Activated CD4-positive, alpha-beta T cell treated with anti-CD3 and anti-CD28 coated beads, Interleukin-2, amount 50 U/mL, for 48 hours (primary cell): Measurements from ENCODE around the gene C2CD2L.
"Not testable (repeated sequence)": the region's sequence is repeated elsewhere in the genome, so short reads cannot be mapped to it uniquely, and the experiment has no call there.

Experiments
- DNase-seq, 2 experiments: peaks; one replicate each; pipeline ENCODE4 v3.0.0-alpha.2; 2020

C2CD2L gene

GRCh38 chr11:119153049-119153818, 46.1 kb downstream of the C2CD2L start:
- no peak for DNase-seq

- DNase-seq = no peak
Measured at GRCh38 chr11:119154178-119154577, 47.0 kb downstream of the C2CD2L start.

GRCh38 chr11:119155733-119156492, 48.8 kb downstream of the C2CD2L start:
- DNase-seq = no peak

- DNase-seq = no peak
Measured at GRCh38 chr11:119156496-119156895, 49.4 kb downstream of the C2CD2L start.

GRCh38 chr11:119157063-119157462, 49.9 kb downstream of the C2CD2L start:
- no peak for DNase-seq

- DNase-seq = no peak
Measured at GRCh38 chr11:119158467-119158866, 51.3 kb downstream of the C2CD2L start.

- DNase-seq = no peak
Measured at GRCh38 chr11:119160151-119160550, 53.0 kb downstream of the C2CD2L start.

- DNase-seq = no peak
Measured at GRCh38 chr11:119161871-119162270, 54.7 kb downstream of the C2CD2L start.

GRCh38 chr11:119166368-119167076, 59.4 kb downstream of the C2CD2L start:
- no peak for DNase-seq

GRCh38 chr11:119167077-119167458, 59.9 kb downstream of the C2CD2L start:
- not testable (repeated sequence) for DNase-seq

- no peak for DNase-seq
Measured at GRCh38 chr11:119167933-119168332, 60.8 kb downstream of the C2CD2L start.
